ENCODE data around the gene HOOK2.

Gene HOOK2

GRCh38 chr19:12759686-12760085, 15.7 kb downstream of the HOOK2 start:
- Mint-ChIP-seq H3K27ac (no peak overlapping the region), H3K4me3 (no peak overlapping the region), H3K9me3 (no peaks in the 10 kb centered on the region), H3K4me1 (ENCODE audit: low read depth) (peaks cover 11% of the 10 kb centered on the region), H3K27me3 (peaks cover 24% of the 10 kb centered on the region), H3K36me3 (ENCODE audit: low read depth) (peaks cover 33% of the 10 kb centered on the region)
- intact Hi-C loops (cut with micrococcal nuclease), result loop anchor here (1.0 kb wide), 1 partner anchor 37 kb away; no protein-coding TSS in a partner anchor

GRCh38 chr19:12757544-12758274, 17.6 kb downstream of the HOOK2 start:
- H3K27ac Mint-ChIP-seq, result no peak overlapping the region
- H3K9me3 Mint-ChIP-seq, result no peaks in the 10 kb centered on the region
- peak overlapping the region; percentile 49 for H3K4me3 Mint-ChIP-seq
- peaks cover 34% of the 10 kb centered on the region for H3K27me3 Mint-ChIP-seq
- intact Hi-C loops (cut with micrococcal nuclease), result loop anchor here (1.0 kb wide), 1 partner anchor 40 kb away; no protein-coding TSS in a partner anchor
- peaks cover 14% of the 10 kb centered on the region for H3K36me3 Mint-ChIP-seq (ENCODE audit: low read depth)
- H3K4me1 Mint-ChIP-seq (ENCODE audit: low read depth), result peaks cover 11% of the 10 kb centered on the region

- intact Hi-C loops (cut with micrococcal nuclease), result no loop called here
Observed at GRCh38 chr19:12756150-12756883, 19.0 kb downstream of the HOOK2 start.

GRCh38 chr19:12754465-12755196, 20.7 kb downstream of the HOOK2 start:
- Mint-ChIP-seq H3K36me3 (ENCODE audit: low read depth) (no peaks in the 10 kb centered on the region), H3K4me1 (ENCODE audit: low read depth) (peaks cover 5% of the 10 kb centered on the region), H3K4me3 (no peak overlapping the region), H3K27me3 (peaks cover 57% of the 10 kb centered on the region), H3K9me3 (no peaks in the 10 kb centered on the region), H3K27ac (no peak overlapping the region)
- intact Hi-C loops (cut with micrococcal nuclease), result no loop called here

More at GRCh38 chr19:12756150-12756883, 19.0 kb downstream of the HOOK2 start:
- Mint-ChIP-seq H3K9me3 (no peaks in the 10 kb centered on the region), H3K4me3 (no peak overlapping the region), H3K27ac (no peak overlapping the region), H3K27me3 (peaks cover 42% of the 10 kb centered on the region), H3K4me1 (ENCODE audit: low read depth) (peaks cover 11% of the 10 kb centered on the region), H3K36me3 (ENCODE audit: low read depth) (peaks cover under 1% of the 10 kb centered on the region)

- Mint-ChIP-seq H3K27ac (no peak overlapping the region), H3K36me3 (ENCODE audit: low read depth) (peaks cover 13% of the 10 kb centered on the region), H3K27me3 (peaks cover 48% of the 10 kb centered on the region), H3K4me3 (no peak overlapping the region), H3K9me3 (peaks cover 10% of the 10 kb centered on the region), H3K4me1 (ENCODE audit: low read depth) (peaks cover under 1% of the 10 kb centered on the region)
- intact Hi-C loops (cut with micrococcal nuclease), result no loop called here
Observed at GRCh38 chr19:12752056-12752781, 23.1 kb downstream of the HOOK2 start.

- peaks cover 19% of the 10 kb centered on the region for H3K36me3 Mint-ChIP-seq (ENCODE audit: low read depth)
- H3K4me1 Mint-ChIP-seq (ENCODE audit: low read depth), result no peaks in the 10 kb centered on the region
- H3K9me3 Mint-ChIP-seq, result peaks cover 12% of the 10 kb centered on the region
- no peak within 1 kb of the TSS for H3K4me3 Mint-ChIP-seq
- H3K27me3 Mint-ChIP-seq, result peaks cover 48% of the 10 kb centered on the region
- H3K27ac Mint-ChIP-seq, result no peak within 1 kb of the TSS
- intact Hi-C loops (cut with micrococcal nuclease), result no loop called here
Observed at GRCh38 chr19:12751635-12752034, 23.7 kb downstream of the HOOK2 start, which contains the start of gene BEST2. TSS of gene BEST2 (plus strand) at chr19:12751791. CDS start at chr19:12752593, 802 bp downstream.

- intact Hi-C loops (cut with micrococcal nuclease), result no loop called here
- no peak overlapping the region for H3K4me3 Mint-ChIP-seq
- peaks cover 27% of the 10 kb centered on the region for H3K36me3 Mint-ChIP-seq (ENCODE audit: low read depth)
- peaks cover 12% of the 10 kb centered on the region for H3K9me3 Mint-ChIP-seq
- no peaks in the 10 kb centered on the region for H3K4me1 Mint-ChIP-seq (ENCODE audit: low read depth)
- H3K27ac Mint-ChIP-seq, result no peak overlapping the region
- peaks cover 43% of the 10 kb centered on the region for H3K27me3 Mint-ChIP-seq
Observed at GRCh38 chr19:12750851-12751250, 24.5 kb downstream of the HOOK2 start.

- Mint-ChIP-seq H3K9me3 (peaks cover 12% of the 10 kb centered on the region), H3K27ac (no peak overlapping the region), H3K36me3 (ENCODE audit: low read depth) (peaks cover 35% of the 10 kb centered on the region), H3K4me3 (no peak overlapping the region), H3K4me1 (ENCODE audit: low read depth) (peaks cover 6% of the 10 kb centered on the region), H3K27me3 (peaks cover 41% of the 10 kb centered on the region)
- intact Hi-C loops (cut with micrococcal nuclease), result no loop called here
Observed at GRCh38 chr19:12749938-12750521, 25.3 kb downstream of the HOOK2 start.

- Mint-ChIP-seq H3K9me3 (peaks cover 12% of the 10 kb centered on the region), H3K4me3 (no peak overlapping the region), H3K4me1 (ENCODE audit: low read depth) (peaks cover 6% of the 10 kb centered on the region), H3K36me3 (ENCODE audit: low read depth) (peaks cover 48% of the 10 kb centered on the region), H3K27me3 (peaks cover 35% of the 10 kb centered on the region), H3K27ac (no peak overlapping the region)
- intact Hi-C loops (cut with micrococcal nuclease), result no loop called here
Observed at GRCh38 chr19:12748489-12748888, 26.9 kb downstream of the HOOK2 start.

GRCh38 chr19:12745166-12745897, 30.0 kb downstream of the HOOK2 start:
- H3K27ac Mint-ChIP-seq, result no peak overlapping the region
- H3K27me3 Mint-ChIP-seq, result peaks cover 15% of the 10 kb centered on the region
- H3K4me1 Mint-ChIP-seq (ENCODE audit: low read depth), result peaks cover 6% of the 10 kb centered on the region
- no peak overlapping the region for H3K4me3 Mint-ChIP-seq
- intact Hi-C loops (cut with micrococcal nuclease), result no loop called here
- peaks cover 12% of the 10 kb centered on the region for H3K9me3 Mint-ChIP-seq
- peaks cover 79% of the 10 kb centered on the region for H3K36me3 Mint-ChIP-seq (ENCODE audit: low read depth)

GRCh38 chr19:12737835-12738351, 37.5 kb downstream of the HOOK2 start:
- H3K4me3 Mint-ChIP-seq, result peak overlapping the region; percentile 99
- peaks cover 73% of the 10 kb centered on the region for H3K36me3 Mint-ChIP-seq (ENCODE audit: low read depth)
- no peaks in the 10 kb centered on the region for H3K27me3 Mint-ChIP-seq
- H3K4me1 Mint-ChIP-seq (ENCODE audit: low read depth), result peaks cover 37% of the 10 kb centered on the region
- no peaks in the 10 kb centered on the region for H3K9me3 Mint-ChIP-seq
- peak overlapping the region; percentile 92 for H3K27ac Mint-ChIP-seq
- intact Hi-C loops (cut with micrococcal nuclease), result no loop called here

- intact Hi-C loops (cut with micrococcal nuclease), result no loop called here
- no peaks in the 10 kb centered on the region for H3K27me3 Mint-ChIP-seq
- peaks cover 73% of the 10 kb centered on the region for H3K36me3 Mint-ChIP-seq (ENCODE audit: low read depth)
- H3K9me3 Mint-ChIP-seq, result no peaks in the 10 kb centered on the region
- H3K4me3 Mint-ChIP-seq, result peak within 1 kb of the TSS; percentile 99
- peak within 1 kb of the TSS; percentile 92 for H3K27ac Mint-ChIP-seq
- peaks cover 43% of the 10 kb centered on the region for H3K4me1 Mint-ChIP-seq (ENCODE audit: low read depth)
Observed at GRCh38 chr19:12736995-12737834, 38.1 kb downstream of the HOOK2 start, which contains the start of gene GET3. TSS of gene GET3 (plus strand) at chr19:12737497. CDS start at chr19:12737506, 9 bp downstream.

All from dendritic cell treated with granulocyte-macrophage colony-stimulating factor and Interleukin-4, amounts not matched to agents 40 ng/mL and 50 ng/mL, for 4 days (primary cell).